Endothelial cell of umbilical vein (primary cell): ENCODE data around the gene SLC22A4. TPM values are rescaled to one million over a fixed set of nuclear protein-coding genes. Genes with fewer than 3 reads are reported as not detected.

Experiments used
- BruUV-seq: library from RNA; stranded (reverse); fragments of 400-500 nt; replicated peaks from 2 replicates; lab custom pipeline; 2021; lab: Mats Ljungman, UMichigan
- CTCF ChIA-PET: fragments of 300-600, 350-600 bp; sonication (Branson Sonifier 250); formaldehyde crosslinking; loops from one replicate; lab custom pipeline; 2021; ENCODE audit warnings: antibody characterized with exemption, inconsistent platforms; lab: Charles Lee
- POLR2A ChIA-PET: fragments of 300-600, 350-600 bp; sonication (Branson Sonifier 250); formaldehyde crosslinking; loops from one replicate; lab custom pipeline; 2021; ENCODE audit warnings: antibody characterized with exemption, inconsistent platforms; lab: Charles Lee
- DNase-seq: peaks from one replicate; pipeline ENCODE4 v3.0.0-alpha.2; 2011; ENCODE audit warnings: low read depth, low spot score
- FAIRE-seq: peaks from 2 replicates; lab custom pipeline; 2011; peaks lifted over from hg19 to GRCh38; lab: Jason Lieb, UNC
- H2AFZ ChIP-seq: 2 replicates; pipeline ENCODE4 v1.6.0; 2012; ENCODE audit warnings: low read depth, low read length, control low read depth, inconsistent platforms
- H3K27ac ChIP-seq: 2 replicates; pipeline ENCODE4 v1.5.1; 2011; ENCODE audit warnings: low read depth, mild to moderate bottlenecking, control low read depth, low read length, moderate library complexity; ENCODE audit not compliant: insufficient read depth
- H3K27me3 ChIP-seq, 2 experiments: 2 replicates each; pipeline versions ENCODE4 v1.6.0 to v1.6.1; 2011; ENCODE audit warnings: low read length in 2 of 2, mixed read lengths in 1 of 2; ENCODE audit not compliant: control insufficient read depth in 2 of 2, insufficient read depth in 2 of 2
- H3K36me3 ChIP-seq, 2 experiments: 2 replicates in 1 of 2; 3 replicates in 1 of 2; pipeline ENCODE4 v1.5.1; 2011; ENCODE audit warnings: low read length in 2 of 2, mild to moderate bottlenecking in 1 of 2, moderate library complexity in 1 of 2; ENCODE audit not compliant: control insufficient read depth in 2 of 2, insufficient read depth in 2 of 2; ENCODE audit errors: extremely low read depth in 1 of 2
- H3K4me1 ChIP-seq: 3 replicates; pipeline ENCODE4 v1.5.1; 2011; ENCODE audit warnings: mild to moderate bottlenecking, low read length; ENCODE audit not compliant: control insufficient read depth, insufficient read depth; ENCODE audit errors: extremely low read depth
- H3K4me2 ChIP-seq: 2 replicates; pipeline ENCODE4 v1.6.1; 2011; ENCODE audit warnings: low read length, control low read depth, mixed read lengths; ENCODE audit not compliant: insufficient read depth
- H3K4me3 ChIP-seq, 3 experiments: fragments of 200-600 bp in 1 of 3; sonication (generic), shearing (Covaris generic) in 1 of 3; replicated peaks in 1 of 3; 2 replicates each; pipeline ENCODE4 v1.5.1; 2011 to 2016; ENCODE audit warnings: control low read depth in 3 of 3, low read length in 3 of 3, mild to moderate bottlenecking in 2 of 3, inconsistent platforms in 1 of 3, low read depth in 1 of 3, moderate library complexity in 1 of 3; ENCODE audit not compliant: insufficient read depth in 1 of 3
- H3K79me2 ChIP-seq: 2 replicates; pipeline ENCODE4 v1.6.0; 2012; ENCODE audit warnings: low read length, inconsistent platforms; ENCODE audit not compliant: control insufficient read depth, insufficient read depth
- H3K9ac ChIP-seq: replicated peaks from 2 replicates; pipeline ENCODE3; 2011; ENCODE audit warnings: low read length, control low read depth; ENCODE audit not compliant: insufficient read depth; ENCODE audit errors: extremely low read depth
- H3K9me1 ChIP-seq: replicated peaks from 3 replicates; pipeline ENCODE4 v1.6.0; 2011; ENCODE audit warnings: mild to moderate bottlenecking, low read length; ENCODE audit not compliant: control insufficient read depth, insufficient read depth; ENCODE audit errors: extremely low read depth
- H3K9me3 ChIP-seq: replicated peaks from 2 replicates; pipeline ENCODE4 v1.5.1; 2012; ENCODE audit warnings: low read length, inconsistent platforms; ENCODE audit not compliant: control insufficient read depth, insufficient read depth
- H4K20me1 ChIP-seq: replicated peaks from 2 replicates; pipeline ENCODE3; 2011; ENCODE audit warnings: mild to moderate bottlenecking, low read length; ENCODE audit not compliant: control insufficient read depth, insufficient read depth; ENCODE audit errors: extremely low read depth
- CTCF ChIP-seq, 2 donors: IDR thresholded peaks; 1 replicate in 1 of 2; 2 replicates in 1 of 2; pipeline ENCODE4 v1.5.1; 2011; ENCODE audit warnings: low read length in 2 of 2, mild to moderate bottlenecking in 2 of 2, moderate library complexity in 2 of 2, control low read depth in 1 of 2, inconsistent platforms in 1 of 2, low read depth in 1 of 2; ENCODE audit not compliant: insufficient read depth in 1 of 2; ENCODE audit errors: extremely low read depth in 1 of 2
- EZH2 ChIP-seq: IDR thresholded peaks from 2 replicates; pipeline ENCODE4 v1.6.1; 2012; ENCODE audit warnings: borderline replicate concordance, low read depth, mild to moderate bottlenecking, moderate library complexity, low read length, inconsistent platforms; ENCODE audit not compliant: severe bottlenecking
- FOS ChIP-seq: IDR thresholded peaks from 2 replicates; pipeline ENCODE4 v1.6.1; 2011; ENCODE audit warnings: mild to moderate bottlenecking, low read length, moderate library complexity, borderline replicate concordance; ENCODE audit not compliant: insufficient read depth
- GATA2 ChIP-seq: IDR thresholded peaks from 2 replicates; pipeline ENCODE4 v1.7.0; 2011; ENCODE audit warnings: low read depth, mild to moderate bottlenecking, moderate library complexity, mixed read lengths, low read length; ENCODE audit not compliant: insufficient read length, insufficient read depth
- MAX ChIP-seq: IDR thresholded peaks from 2 replicates; pipeline ENCODE4 v1.6.1; 2011; ENCODE audit not compliant: insufficient read depth, insufficient read length
- MYC ChIP-seq: IDR thresholded peaks from one replicate; pipeline ENCODE4 v1.6.1; 2011; ENCODE audit warnings: mild to moderate bottlenecking, low read depth, low read length
- dilution Hi-C: fragments of 300-500 bp; cut with MboI; formaldehyde crosslinking; loops from one replicate; pipeline ENCODE4 v1.15.0; 2019; ENCODE audit warnings: low sequenced_read_pairs; ENCODE audit not compliant: extremely low pct_ligation_motif_present
- intact Hi-C: fragments of 100-400 bp; cut with micrococcal nuclease; formaldehyde crosslinking; loops from one replicate; pipeline ENCODE4 v1.10.0; 2022
- polyA plus RNA-seq, 4 experiments: library from polyadenylated mRNA; depleted of rRNA in 3 of 4; stranded (reverse) in 3 of 4; unstranded in 1 of 4; fragments of >200 nt; gene quantifications; 2 replicates each; pipeline versions ENCODE4 v1.2.1 to v1.2.3, GENCODE V29; 2011 to 2012; ENCODE audit warnings: missing spikeins in 1 of 4
- total RNA-seq: library from RNA; stranded (reverse); gene quantifications from 2 replicates; pipeline ENCODE4 v1.2.3, GENCODE V29; 2021

The SLC22A4 gene
- total and polyA plus RNA-seq, 2 donors (not counting 3 experiments of a cell fraction or from before 2014, with no cell fraction given) = 4.9 to 6.9 TPM

- intact Hi-C loops (no loop called here), dilution Hi-C loops (no loop called here)
- no peak for FAIRE-seq
- TF ChIP-seq MYC (no peak), CTCF (IDR thresholded peaks at IDR 0.05; ENCODE audit: extremely low read depth in 1 of 2, insufficient read depth in 1 of 2, low read depth in 1 of 2, low read length in 2 of 2) (no peak), MAX (no peak), EZH2 (no peak), GATA2 (no peak), FOS (no peak)
- no peak overlapping the region for H2AFZ ChIP-seq
- H3K9me1 ChIP-seq = no peaks in the 10 kb centered on the region
- ChIA-PET CTCF (no interaction called here), POLR2A (no interaction called here)
- no peak for DNase-seq
- H3K36me3 ChIP-seq = peaks cover 0 to 1% of the 10 kb centered on the region in 2 experiments
- no peak overlapping the region for H3K9ac ChIP-seq
- no peaks in the 10 kb centered on the region for H4K20me1 ChIP-seq
- H3K27ac ChIP-seq = no peak overlapping the region
- no peaks in the 10 kb centered on the region for H3K27me3 ChIP-seq
- no peak overlapping the region for H3K4me2 ChIP-seq
- no peak overlapping the region for H3K4me3 ChIP-seq
- no peaks in the 10 kb centered on the region for H3K79me2 ChIP-seq
- BruUV-seq = no TSS peak
- H3K4me1 ChIP-seq = no peaks in the 10 kb centered on the region
- no peaks in the 10 kb centered on the region for H3K9me3 ChIP-seq
Measured at GRCh38 chr5:132342291-132343180, 48.3 kb downstream of the SLC22A4 start.
